Measurements from ENCODE around the gene PLCZ1.

DNA sequence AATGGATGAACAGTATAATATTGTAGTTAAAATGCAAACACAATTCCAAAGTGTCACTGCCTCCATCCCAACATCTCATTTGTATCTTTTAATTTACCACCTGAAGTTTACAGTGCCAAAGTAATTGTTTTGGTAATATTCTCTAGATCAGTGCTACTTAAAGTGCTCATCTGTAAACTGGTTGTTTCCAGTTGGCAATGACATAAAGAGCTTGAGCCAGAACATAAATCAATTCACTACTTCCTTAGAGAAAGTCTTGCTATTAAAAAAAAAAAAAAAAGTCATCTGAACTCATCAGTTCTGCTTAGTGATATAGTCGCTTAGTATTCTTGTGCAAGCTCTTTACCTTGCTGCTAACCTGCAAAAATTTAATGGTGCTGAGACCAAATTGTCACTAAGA, 16.4 kb downstream of the PLCZ1 start:
- TF ChIP-seq, protein P1, sequence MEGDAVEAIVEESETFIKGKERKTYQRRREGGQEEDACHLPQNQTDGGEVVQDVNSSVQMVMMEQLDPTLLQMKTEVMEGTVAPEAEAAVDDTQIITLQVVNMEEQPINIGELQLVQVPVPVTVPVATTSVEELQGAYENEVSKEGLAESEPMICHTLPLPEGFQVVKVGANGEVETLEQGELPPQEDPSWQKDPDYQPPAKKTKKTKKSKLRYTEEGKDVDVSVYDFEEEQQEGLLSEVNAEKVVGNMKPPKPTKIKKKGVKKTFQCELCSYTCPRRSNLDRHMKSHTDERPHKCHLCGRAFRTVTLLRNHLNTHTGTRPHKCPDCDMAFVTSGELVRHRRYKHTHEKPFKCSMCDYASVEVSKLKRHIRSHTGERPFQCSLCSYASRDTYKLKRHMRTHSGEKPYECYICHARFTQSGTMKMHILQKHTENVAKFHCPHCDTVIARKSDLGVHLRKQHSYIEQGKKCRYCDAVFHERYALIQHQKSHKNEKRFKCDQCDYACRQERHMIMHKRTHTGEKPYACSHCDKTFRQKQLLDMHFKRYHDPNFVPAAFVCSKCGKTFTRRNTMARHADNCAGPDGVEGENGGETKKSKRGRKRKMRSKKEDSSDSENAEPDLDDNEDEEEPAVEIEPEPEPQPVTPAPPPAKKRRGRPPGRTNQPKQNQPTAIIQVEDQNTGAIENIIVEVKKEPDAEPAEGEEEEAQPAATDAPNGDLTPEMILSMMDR (IDR thresholded peaks at IDR 0.05; ENCODE audit: poor library complexity): no peak
- no peak for TF ChIP-seq EZH2 (IDR thresholded peaks at IDR 0.05; ENCODE audit: borderline replicate concordance)

All from hepatocyte (in vitro differentiated cells).